Stimulated activated CD8-positive, alpha-beta memory T cell treated with anti-CD3 and anti-CD28 coated beads, Interleukin-12 subunit alpha, Interleukin-12 subunit beta, amount 100 ng/mL, for 1 hour (primary cell): ENCODE data around the gene TTLL8.

Experiments used
- DNase-seq: peaks from one replicate; pipeline ENCODE4 v3.0.0-alpha.2; 2020; ENCODE audit warnings: low read depth

The TTLL8 gene

DNA sequence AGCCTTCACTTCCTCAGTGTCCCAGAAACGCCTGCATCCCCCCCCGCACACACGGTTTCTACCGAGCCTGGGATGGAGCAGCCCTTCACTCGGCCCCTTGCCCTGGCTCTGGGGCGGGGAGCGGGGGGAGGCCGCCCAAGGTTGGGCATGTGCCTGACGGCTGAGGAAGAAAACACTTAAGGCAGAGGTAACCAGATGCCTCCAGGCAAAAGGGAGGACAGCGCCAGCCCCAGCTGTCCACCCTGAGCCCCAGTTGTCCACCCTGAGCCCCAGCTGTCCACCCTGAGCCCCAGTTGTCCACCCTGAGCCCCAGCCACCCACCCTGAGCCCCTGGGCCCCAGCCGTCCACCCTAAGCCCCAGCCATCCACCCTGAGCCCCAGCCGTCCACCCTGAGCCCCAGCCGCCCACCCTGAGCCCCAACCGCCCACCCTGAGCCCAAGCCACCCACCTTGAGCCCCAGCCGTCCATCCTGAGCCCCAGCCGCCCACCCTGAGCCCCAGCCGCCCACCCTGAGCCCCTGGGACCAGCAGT, 3.8 kb upstream of the TTLL8 start:
- DNase-seq: no peak

DNA sequence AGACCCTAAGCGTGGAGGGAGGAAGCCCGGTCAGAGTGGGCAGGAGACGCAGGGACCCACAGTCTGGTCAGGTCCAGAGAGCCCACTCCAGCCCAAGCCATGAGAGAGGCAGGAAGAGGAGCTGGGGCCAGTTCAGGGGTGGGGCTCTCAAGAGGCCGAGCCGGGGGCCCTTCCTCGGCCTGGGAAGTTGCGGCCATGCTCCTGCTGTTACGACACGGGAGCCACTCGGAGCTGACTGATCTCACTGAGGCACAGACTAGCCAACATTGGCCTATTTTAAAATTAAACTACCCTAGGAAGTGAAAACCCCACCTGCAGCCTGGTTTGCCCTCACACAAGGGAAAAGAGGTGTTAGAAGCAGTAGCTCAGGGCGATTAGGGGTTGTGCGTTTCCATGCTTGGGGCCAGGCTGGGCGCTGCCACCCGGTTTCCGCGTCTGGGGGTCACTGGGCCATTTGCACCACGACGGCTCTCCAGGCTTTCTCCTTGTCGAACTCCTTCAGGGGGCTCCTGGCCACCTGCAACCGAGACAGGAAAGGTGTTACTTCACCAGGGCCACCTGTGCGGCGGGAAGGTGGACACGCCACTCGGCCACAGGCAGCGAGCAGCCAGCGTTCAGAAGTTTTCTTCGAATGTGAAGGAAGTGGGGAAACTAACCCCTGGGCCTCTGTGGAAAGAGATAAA, 3.2 kb upstream of the TTLL8 start:
- no peak for DNase-seq

DNA sequence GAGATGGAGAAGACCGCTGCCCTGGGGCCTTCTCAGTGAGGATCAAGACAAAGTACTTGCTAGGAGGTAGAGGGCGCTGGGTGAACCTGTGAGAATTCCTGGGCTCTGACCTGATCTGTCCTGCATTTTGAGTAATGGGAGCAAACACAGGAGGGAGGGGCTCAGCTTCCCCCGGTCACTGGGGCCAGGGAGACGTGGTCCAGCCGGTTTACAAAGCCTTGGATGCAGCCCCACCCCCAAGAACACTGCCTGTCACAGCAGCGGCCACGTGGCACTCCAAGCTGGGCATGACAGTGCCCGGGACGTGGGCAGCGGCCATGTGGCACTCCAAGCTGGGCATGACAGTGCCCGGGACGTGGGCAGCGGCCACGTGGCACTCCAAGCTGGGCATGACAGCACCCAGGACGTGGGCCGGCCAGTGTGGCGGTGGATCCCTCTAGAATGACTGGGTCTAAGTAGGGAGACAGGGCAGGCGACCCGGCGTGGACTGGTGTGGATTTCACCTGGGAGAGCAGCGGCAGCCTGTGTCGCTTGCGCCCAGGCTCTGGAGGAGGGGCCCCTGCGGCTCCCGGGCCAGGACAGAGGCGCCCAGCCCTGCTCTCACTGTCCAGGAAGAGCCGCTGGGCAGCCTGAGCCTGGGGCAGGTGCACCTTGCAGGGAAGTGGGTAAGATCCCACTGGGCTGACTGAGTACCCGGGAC, 2.5 kb upstream of the TTLL8 start:
- no peak for DNase-seq

DNA sequence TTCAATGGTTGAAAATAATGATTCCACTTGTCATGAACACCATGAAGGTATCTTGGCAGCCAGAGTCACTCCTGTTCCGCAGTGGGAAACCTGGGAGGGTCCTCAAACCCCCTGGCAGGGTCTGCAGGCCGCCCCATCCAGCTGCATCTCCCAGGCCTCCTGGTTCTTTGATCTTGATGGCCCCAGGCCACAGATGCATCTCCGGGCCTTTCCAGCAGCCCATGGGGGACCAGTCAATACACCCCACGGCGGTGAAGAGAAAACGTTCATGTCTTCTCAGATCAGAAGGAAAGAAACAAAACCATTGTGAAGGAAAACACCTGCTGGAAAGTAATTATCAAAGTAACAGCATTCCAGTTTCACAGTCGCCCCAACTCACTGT, 1.8 kb upstream of the TTLL8 start:
- DNase-seq: no peak

DNA sequence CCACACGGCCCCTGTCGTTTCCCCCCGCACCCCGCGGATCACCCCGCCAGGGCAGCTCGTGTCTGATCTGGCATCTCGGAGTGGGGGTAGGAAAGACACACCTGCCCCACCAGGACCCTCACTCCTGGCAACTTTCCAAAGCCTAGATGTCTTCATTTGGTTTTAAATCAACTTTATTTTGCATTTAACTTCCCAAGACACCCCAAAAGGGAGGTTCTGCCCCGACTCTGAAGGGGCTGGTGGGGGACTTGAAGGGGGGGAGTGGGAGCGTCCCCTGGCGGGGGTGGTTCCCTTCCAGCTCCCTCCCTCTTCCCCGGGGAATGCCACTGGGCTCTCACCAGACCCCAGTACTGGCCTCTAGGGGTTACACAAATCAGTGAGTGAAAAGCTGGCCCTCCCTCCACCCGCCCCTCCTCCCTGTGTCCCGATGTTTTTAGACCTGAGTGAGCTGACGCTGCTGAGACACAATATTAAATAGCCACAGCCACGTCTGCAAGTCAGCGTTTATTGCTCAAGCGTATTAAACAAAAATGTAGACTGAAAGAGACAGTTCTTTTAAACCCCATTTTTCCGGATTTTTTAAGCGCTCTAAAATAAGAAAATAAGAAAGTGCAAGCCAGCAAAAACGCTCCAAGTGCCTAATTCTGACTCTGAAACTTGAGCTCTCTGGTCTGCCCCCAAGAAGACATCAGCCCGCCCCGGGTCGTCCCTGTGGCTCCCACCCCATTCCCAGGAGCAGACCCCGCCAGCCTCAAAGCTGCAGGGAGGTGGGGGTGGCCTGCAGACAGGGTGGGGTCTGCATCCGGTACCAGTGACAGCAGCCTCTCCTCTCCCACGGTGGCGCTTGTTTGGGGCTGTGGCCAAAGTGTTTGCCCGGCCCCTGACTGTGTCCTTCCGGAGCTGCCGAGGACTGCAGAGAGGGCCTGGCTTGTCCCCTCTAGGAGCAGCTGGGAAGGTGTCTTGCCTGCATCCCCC, 1.1 kb upstream of the TTLL8 start:
- no peak for DNase-seq

DNA sequence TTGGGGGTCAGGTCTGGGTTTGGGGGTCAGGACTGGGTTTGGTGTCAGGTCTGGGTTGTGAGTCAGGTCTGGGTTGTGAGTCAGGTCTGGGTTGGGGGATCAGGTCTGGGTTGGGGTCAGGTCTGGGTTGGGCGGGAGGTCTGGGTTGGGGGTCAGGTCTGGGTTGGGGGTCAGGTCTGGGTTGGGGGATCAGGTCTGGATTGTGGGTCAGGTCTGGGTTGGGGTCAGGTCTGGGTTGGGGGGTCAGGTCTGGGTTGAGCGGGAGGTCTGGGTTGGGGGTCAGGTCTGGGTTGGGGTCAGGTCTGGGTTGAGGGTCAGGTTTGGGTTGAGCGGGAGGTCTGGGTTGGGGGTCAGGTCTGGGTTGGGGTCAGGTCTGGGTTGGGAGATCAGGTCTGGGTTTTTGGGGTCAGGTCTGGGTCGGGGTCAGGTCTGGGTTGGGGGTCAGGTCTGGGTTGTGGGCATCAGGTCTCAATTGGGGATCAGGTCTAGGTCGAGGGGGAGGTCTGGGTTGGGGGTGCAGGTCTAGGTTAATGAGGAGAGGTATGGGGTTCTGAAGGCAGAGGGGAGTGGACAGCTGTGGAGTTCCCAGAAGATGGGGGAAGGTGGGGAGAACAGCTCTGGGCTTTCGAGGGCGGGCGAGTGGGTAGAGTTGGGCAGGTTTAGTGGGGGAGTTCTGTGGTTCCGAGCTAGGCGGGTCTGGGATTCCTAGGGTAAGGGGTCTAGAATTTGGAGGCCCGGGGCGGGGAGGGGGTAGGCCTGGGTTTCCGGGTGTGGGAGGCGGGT, 629 bp downstream of the TTLL8 start:
- no peak for DNase-seq

DNA sequence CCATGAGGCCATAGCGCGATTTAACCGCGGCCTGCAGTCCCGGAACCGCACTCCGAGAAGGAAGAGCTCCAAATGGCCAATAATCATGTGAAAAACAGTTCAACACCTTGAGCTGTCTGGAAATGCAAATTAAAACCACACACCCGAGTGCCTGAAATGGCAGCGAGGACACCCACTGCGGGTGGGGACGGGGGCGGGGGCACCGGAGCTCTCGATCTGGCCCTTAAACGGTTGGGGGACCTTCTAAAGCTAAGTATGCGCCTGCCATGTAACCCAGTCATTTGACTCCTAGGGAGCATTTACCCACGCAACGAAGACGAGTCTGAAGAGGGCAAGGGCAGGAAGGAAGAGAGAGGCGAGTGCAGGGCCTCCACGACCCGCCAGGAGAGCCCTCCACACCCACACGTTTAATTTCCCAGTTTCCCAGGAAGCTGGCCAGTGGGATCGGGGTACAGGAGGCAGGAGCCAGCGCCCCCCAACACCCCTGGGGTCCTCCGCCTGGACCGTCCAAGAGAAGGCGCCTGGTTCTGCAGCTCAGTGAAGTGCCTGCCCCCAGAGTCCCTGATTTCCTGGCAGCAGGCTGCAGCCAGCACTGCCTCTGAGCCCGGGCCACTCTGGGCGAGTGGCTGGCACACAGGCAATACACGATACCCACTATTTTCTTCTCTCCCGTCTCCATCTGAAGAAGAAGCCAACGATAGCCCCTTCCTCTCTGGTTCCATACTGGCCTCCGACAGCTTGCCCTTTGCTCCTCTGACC, 1.7 kb downstream of the TTLL8 start:
- DNase-seq: no peak

DNA sequence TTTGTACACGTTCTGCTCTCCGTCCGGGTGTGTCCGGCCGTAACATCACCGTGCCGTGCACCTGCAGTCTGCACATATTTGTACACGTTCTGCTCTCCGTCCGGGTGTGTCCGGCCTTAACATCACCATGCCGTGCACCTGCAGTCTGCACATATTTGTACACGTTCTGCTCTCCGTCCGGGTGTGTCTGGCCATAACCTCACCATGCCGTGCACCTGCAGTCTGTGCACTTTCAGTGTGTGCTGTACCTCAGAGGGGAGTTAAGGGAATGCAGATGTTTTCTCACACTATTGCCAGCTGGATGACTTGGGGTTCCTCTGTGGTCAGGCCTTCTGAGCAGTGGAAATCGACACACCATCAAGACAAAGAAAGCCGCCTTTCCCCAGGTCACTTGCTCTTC, 4.2 kb downstream of the TTLL8 start:
- no peak for DNase-seq

DNA sequence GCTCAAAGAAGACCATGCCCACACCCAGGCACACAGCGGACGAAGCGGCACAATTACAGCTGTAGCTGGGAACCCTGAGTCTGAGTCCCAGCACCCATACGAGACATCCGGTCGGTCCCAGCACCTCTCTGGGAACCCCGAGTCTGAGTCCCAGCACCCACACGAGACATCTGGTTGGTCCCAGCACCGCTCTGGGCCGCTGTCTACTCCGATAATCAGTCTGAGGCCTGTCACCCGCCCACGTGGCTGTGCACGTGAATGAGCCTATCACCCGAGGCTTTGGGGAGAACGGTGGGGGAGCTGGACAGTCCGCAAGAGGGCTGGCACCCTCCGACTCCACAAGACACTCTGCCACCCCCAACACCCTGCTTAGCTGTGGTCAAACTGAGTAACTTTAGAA, 6.2 kb downstream of the TTLL8 start:
- no peak for DNase-seq

DNA sequence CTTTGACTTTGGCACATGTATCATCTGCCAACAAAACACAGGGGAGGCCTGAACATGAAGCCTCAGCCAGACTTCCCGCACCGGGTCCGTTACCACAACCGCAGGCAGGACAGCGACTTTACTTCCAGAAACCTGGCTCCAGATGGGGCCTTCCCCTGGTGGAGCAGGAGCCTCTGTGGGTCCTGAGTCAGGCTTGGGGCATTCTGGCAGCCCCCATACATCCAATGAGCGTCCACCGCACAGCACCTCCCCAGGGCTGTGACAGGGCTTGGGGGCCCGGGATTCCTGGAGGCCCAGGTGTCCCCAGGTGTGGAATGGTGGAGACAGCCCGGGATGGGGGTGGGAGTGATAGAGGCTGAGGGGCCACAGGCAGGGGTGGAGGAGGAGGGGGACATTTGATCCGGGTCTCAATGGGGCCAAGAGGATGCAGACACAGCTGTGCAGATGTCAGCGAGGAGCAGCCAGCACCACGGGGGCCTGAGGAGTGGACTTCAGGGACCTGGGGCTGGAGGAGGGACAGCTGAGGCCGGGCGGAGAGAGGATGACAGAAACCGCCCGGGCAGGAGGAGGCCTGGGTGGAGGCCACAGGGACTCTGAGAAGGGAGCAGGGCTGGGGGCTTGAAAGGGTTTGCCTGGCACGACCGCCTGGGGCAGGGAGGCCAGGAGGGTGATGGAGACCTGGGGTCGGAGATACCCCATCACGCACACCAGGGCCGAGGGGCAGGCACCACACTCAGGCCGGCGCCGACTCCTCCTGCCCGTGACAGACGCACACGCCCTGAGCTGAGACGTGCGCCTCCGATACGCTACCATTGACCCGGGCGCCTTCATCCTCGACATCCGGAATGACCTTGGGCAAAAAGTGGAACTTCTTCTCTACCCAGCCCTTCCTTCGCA, 8.6 kb downstream of the TTLL8 start:
- DNase-seq: no peak

DNA sequence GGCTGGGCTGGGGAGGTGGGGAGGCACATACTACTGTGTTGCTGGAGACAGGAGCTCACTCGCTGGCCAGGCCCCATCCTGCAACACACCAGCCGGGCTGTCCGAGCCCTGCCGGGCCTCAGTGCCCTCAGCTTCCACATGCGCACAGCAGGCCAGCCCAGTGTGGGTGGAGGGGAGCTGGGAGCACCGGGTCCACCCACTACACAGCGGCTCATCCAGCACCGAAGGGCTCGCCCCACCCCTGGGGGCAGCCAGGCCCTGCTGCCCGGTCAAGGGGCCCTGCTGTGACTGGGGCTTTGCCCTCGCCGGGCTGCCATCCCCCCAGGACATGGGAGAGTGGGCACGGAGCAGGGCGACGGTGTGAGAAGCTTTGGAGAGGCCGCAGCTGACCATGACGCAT, 9.3 kb downstream of the TTLL8 start:
- no peak for DNase-seq

DNA sequence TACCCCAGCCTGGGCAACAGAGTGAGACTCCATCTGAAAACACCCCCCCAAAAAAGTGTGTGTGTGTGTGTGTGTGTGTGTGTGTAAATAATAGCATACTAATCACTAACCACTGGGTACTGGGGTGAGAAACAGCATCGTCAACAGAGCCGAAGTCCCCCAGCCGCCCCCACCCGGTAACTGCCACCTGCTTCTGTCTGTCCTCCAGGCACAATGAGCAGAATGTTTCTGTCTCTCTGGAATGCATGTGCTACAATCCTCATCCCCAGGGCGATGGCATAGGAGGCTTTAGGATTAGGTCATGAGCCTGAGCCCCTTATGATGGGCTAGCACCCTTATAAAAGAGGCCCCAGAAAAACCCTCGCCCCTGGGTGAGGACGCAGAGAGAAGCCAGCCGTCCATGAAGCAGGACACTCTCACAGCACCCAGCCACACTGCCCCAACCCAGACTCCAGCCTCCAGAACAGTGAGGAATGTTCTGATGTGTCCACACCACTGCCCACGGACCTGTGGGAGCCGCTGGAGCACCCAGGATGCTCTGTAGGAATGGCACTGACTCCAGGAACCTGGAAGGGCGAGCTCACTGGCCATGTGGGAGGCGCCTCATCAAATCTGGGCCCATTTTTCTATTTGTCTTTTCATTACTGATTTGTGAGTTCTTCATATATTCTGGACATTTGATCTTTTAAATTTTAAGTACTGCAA, 9.9 kb downstream of the TTLL8 start:
- DNase-seq: no peak

DNA sequence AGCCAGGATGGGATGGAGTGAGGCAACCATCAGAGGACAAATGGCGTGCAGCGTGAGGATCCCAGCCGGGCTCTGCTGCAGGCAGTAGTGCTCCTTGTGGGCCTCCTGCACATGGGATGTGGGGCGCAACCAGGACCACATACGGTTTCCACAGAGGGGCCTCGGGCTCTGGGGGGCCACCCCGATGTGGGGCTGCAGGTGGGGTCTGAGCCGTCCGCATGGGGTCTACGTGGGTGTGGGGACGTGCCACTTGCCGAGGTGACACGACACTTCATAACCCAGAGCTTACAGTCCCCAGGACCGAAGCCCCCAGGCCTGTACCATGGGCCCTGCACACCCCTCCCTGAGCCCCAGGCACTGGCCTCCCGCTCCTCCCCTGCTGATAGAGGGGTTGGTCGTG, 10.8 kb downstream of the TTLL8 start:
- DNase-seq: no peak

DNA sequence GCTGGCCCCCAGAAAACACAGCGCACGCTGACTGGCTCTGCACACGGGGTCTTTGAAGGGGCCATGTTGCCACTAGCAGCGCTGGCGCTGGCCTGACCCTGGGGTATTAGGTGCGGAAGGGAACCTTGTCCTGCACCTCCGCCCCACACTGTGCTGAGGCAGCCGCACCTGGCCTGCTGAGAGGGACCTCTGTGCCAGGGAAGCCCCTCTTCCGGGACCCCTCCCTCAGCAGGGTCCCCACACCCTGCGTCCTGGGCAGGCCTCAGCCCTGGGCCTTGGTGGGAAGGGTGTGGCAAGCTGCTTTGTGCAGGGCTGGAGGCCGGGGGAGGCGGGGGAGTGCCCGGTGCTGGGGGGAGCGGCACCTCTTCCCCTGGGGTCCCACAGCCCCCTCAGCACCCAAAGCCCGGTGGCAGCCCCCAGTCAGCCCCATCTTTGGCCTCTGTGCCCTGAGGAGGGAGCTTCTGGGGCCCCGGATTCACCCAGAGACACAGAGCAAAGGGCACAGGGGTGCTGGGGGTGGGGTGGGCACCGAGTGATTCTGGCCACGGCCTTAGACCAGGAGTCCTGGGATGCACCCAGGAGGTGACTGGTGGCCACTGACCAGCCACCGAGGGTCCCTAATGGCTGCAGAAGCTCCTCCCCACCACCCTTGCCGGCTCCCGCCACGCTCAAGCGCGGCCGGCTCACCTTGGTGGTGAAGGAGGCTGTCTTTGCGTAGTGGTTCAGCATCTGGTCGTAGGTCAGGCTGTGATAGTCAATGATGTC, 11.4 kb downstream of the TTLL8 start:
- no peak for DNase-seq

DNA sequence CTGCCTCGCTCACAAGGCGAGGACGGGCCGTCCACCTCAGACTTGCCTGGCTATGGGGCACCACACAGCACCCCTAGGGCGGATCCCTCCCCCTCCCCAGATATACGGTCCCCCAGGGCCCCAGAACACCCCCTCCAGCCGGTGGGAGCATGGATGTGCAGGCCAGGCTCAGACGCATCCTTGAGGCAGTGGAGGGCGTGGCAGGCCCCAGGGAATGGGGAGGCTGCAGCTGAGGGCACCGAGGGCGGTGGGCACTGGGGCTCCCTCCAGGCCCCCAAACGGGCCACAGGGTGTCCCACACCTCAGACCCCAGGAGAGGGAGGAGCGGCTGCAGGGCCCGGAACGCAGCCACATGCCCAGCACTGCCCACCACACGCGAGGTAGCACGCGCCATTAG, 12.1 kb downstream of the TTLL8 start:
- DNase-seq: no peak

DNA sequence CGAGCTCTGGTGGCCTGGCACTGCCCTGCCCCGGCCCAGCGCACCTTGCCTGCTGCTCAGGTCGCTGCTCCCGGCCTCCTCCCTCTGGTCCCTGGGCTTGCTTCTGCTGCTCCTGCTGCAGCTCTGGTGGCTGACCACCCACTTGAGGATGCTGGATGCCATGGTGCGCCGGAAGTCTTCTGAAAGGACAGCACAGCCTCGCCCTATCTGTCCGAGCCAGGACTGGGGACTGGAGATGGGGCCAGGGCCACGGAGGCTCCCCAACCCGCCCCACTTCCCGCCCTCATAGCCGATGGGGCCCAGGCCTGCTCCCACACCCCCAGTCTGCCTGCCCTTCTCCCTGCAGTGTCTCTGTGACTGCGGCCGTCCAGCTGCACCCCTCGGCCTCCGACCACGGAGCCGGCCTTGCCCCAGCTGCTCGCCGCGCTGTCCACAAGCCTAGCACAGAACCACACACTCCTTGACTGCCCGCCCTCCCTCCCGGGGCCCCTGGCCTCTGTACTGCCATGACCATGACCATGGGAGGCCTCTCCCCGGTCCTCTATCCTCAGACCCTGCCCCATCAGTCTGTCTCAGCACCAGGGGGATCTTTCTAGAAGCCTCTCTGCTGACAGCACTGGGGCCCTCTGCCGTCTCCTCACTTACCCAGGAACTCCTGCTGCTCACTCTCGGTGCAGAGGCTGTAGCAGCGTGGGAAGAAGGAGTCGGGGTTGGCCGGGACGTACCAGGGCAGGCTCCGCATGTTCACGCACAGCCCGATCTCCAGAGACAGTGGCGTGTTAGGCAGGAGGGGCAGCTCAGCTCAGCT, 12.7 kb downstream of the TTLL8 start:
- no peak for DNase-seq

DNA sequence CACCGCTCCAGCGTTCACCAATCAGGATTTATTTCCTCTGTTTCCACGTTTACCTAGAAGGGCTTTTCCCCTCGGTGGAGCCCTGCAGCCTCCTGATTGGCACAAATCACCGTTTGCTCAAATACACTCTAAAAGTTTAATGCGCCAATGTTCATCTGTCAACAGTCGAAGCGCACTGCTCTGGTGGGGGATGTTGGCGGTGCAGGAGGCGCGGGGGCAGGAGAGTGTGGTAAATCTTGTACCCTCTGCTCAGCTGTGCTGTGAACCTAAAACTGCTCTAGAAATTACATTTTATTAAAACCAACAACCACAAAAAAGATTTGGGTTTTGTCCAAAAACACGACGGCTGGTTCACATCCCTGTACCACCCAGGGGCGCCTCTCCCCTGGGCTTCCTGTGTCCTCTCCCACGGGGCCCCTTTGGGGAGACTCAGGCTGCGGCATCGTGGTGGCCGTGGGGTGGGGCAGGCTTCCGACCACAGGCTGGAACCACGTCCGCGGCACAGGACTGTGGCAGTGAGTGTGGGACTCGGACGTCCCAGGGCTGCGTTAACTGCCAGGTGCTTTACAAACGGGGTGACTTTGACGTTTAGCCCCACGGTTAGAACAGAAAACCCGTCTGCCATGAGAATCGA, 13.5 kb downstream of the TTLL8 start:
- no peak for DNase-seq
